ENCODE measurements around the gene LIN7A.

LIN7A gene

GRCh38 chr12:80937391-80938238 is at the start of gene LIN7A:
Gene LIN7A, minus strand, starts transcription at chr12:80937934. Its CDS starts 212 bp downstream, at chr12:80937722.
- H3K27me3 Mint-ChIP-seq: peaks cover 17% of the 10 kb centered on the region
- H3K36me3 Mint-ChIP-seq: no peaks in the 10 kb centered on the region
- no peak within 1 kb of the TSS for H3K4me3 Mint-ChIP-seq
- no peaks in the 10 kb centered on the region for H3K4me1 Mint-ChIP-seq
- no peak within 1 kb of the TSS for H3K27ac Mint-ChIP-seq
- peaks cover 8% of the 10 kb centered on the region for H3K9me3 Mint-ChIP-seq

GRCh38 chr12:80986224-80986623 is 48.5 kb upstream of the LIN7A start:
- H3K27me3 Mint-ChIP-seq: no peaks in the 10 kb centered on the region
- H3K4me1 Mint-ChIP-seq: no peaks in the 10 kb centered on the region
- peaks cover 26% of the 10 kb centered on the region for H3K9me3 Mint-ChIP-seq
- no peak overlapping the region for H3K4me3 Mint-ChIP-seq
- no peak overlapping the region for H3K27ac Mint-ChIP-seq
- no peaks in the 10 kb centered on the region for H3K36me3 Mint-ChIP-seq

GRCh38 chr12:80979816-80980215 is 42.1 kb upstream of the LIN7A start:
- Mint-ChIP-seq H3K9me3 (peaks cover 15% of the 10 kb centered on the region), H3K36me3 (no peaks in the 10 kb centered on the region), H3K27me3 (no peaks in the 10 kb centered on the region), H3K4me1 (no peaks in the 10 kb centered on the region), H3K4me3 (no peak overlapping the region), H3K27ac (no peak overlapping the region)

- Mint-ChIP-seq H3K27ac (no peak overlapping the region), H3K9me3 (peaks cover 10% of the 10 kb centered on the region), H3K36me3 (no peaks in the 10 kb centered on the region), H3K27me3 (no peaks in the 10 kb centered on the region), H3K4me1 (no peaks in the 10 kb centered on the region), H3K4me3 (no peak overlapping the region)
Measured at GRCh38 chr12:80979251-80979650, 41.5 kb upstream of the LIN7A start.

- Mint-ChIP-seq H3K27ac (no peak overlapping the region), H3K27me3 (no peaks in the 10 kb centered on the region), H3K36me3 (no peaks in the 10 kb centered on the region), H3K4me1 (no peaks in the 10 kb centered on the region), H3K9me3 (no peaks in the 10 kb centered on the region), H3K4me3 (no peak overlapping the region)
Measured at GRCh38 chr12:80977346-80977745, 39.6 kb upstream of the LIN7A start.

- no peak overlapping the region for H3K27ac Mint-ChIP-seq
- no peaks in the 10 kb centered on the region for H3K36me3 Mint-ChIP-seq
- H3K4me1 Mint-ChIP-seq: no peaks in the 10 kb centered on the region
- peaks cover 5% of the 10 kb centered on the region for H3K9me3 Mint-ChIP-seq
- H3K4me3 Mint-ChIP-seq: no peak overlapping the region
- no peaks in the 10 kb centered on the region for H3K27me3 Mint-ChIP-seq
Measured at GRCh38 chr12:80968326-80968725, 30.6 kb upstream of the LIN7A start.

GRCh38 chr12:80967565-80967964 is 29.8 kb upstream of the LIN7A start:
- Mint-ChIP-seq H3K9me3 (peaks cover 5% of the 10 kb centered on the region), H3K4me1 (no peaks in the 10 kb centered on the region), H3K27ac (no peak overlapping the region), H3K27me3 (no peaks in the 10 kb centered on the region), H3K36me3 (no peaks in the 10 kb centered on the region), H3K4me3 (no peak overlapping the region)

- Mint-ChIP-seq H3K27me3 (no peaks in the 10 kb centered on the region), H3K4me3 (no peak overlapping the region), H3K9me3 (peaks cover 12% of the 10 kb centered on the region), H3K4me1 (no peaks in the 10 kb centered on the region), H3K36me3 (no peaks in the 10 kb centered on the region), H3K27ac (no peak overlapping the region)
Measured at GRCh38 chr12:80966001-80966400, 28.3 kb upstream of the LIN7A start.

- H3K27ac Mint-ChIP-seq: no peak overlapping the region
- H3K4me1 Mint-ChIP-seq: no peaks in the 10 kb centered on the region
- H3K4me3 Mint-ChIP-seq: no peak overlapping the region
- no peaks in the 10 kb centered on the region for H3K36me3 Mint-ChIP-seq
- peaks cover 7% of the 10 kb centered on the region for H3K9me3 Mint-ChIP-seq
- no peaks in the 10 kb centered on the region for H3K27me3 Mint-ChIP-seq
Measured at GRCh38 chr12:80958162-80958561, 20.4 kb upstream of the LIN7A start.

- no peak overlapping the region for H3K4me3 Mint-ChIP-seq
- H3K4me1 Mint-ChIP-seq: no peaks in the 10 kb centered on the region
- no peaks in the 10 kb centered on the region for H3K36me3 Mint-ChIP-seq
- H3K9me3 Mint-ChIP-seq: no peaks in the 10 kb centered on the region
- no peaks in the 10 kb centered on the region for H3K27me3 Mint-ChIP-seq
- H3K27ac Mint-ChIP-seq: no peak overlapping the region
Measured at GRCh38 chr12:80954857-80955520, 17.3 kb upstream of the LIN7A start.

GRCh38 chr12:80952443-80952842 is 14.7 kb upstream of the LIN7A start:
- Mint-ChIP-seq H3K27ac (no peak overlapping the region), H3K4me3 (no peak overlapping the region), H3K4me1 (no peaks in the 10 kb centered on the region), H3K36me3 (no peaks in the 10 kb centered on the region), H3K9me3 (no peaks in the 10 kb centered on the region), H3K27me3 (no peaks in the 10 kb centered on the region)

- Mint-ChIP-seq H3K36me3 (no peaks in the 10 kb centered on the region), H3K27me3 (no peaks in the 10 kb centered on the region), H3K4me3 (no peak overlapping the region), H3K27ac (no peak overlapping the region), H3K9me3 (no peaks in the 10 kb centered on the region), H3K4me1 (no peaks in the 10 kb centered on the region)
Measured at GRCh38 chr12:80946591-80946990, 8.9 kb upstream of the LIN7A start.

- H3K27ac Mint-ChIP-seq: no peak overlapping the region
- H3K36me3 Mint-ChIP-seq: no peaks in the 10 kb centered on the region
- no peaks in the 10 kb centered on the region for H3K4me1 Mint-ChIP-seq
- H3K27me3 Mint-ChIP-seq: peaks cover 6% of the 10 kb centered on the region
- H3K9me3 Mint-ChIP-seq: no peaks in the 10 kb centered on the region
- no peak overlapping the region for H3K4me3 Mint-ChIP-seq
Measured at GRCh38 chr12:80943338-80943737, 5.6 kb upstream of the LIN7A start.

GRCh38 chr12:80941916-80942315 is 4.2 kb upstream of the LIN7A start:
- Mint-ChIP-seq H3K4me3 (no peak overlapping the region), H3K36me3 (no peaks in the 10 kb centered on the region), H3K9me3 (no peaks in the 10 kb centered on the region), H3K27ac (no peak overlapping the region), H3K4me1 (no peaks in the 10 kb centered on the region), H3K27me3 (peaks cover 9% of the 10 kb centered on the region)

GRCh38 chr12:80939231-80939950 is 1.7 kb upstream of the LIN7A start:
- no peaks in the 10 kb centered on the region for H3K4me1 Mint-ChIP-seq
- no peak overlapping the region for H3K27ac Mint-ChIP-seq
- H3K9me3 Mint-ChIP-seq: no peaks in the 10 kb centered on the region
- H3K36me3 Mint-ChIP-seq: no peaks in the 10 kb centered on the region
- peaks cover 14% of the 10 kb centered on the region for H3K27me3 Mint-ChIP-seq
- no peak overlapping the region for H3K4me3 Mint-ChIP-seq

- Mint-ChIP-seq H3K27ac (no peak overlapping the region), H3K9me3 (peaks cover 8% of the 10 kb centered on the region), H3K27me3 (peaks cover 17% of the 10 kb centered on the region), H3K4me3 (no peak overlapping the region), H3K4me1 (no peaks in the 10 kb centered on the region), H3K36me3 (no peaks in the 10 kb centered on the region)
Measured at GRCh38 chr12:80938397-80938796, 663 bp upstream of the LIN7A start.
